GM18519 (cell line): ENCODE measurements around the gene LAMB4.
"Not testable (repeated sequence)": the region's sequence is repeated elsewhere in the genome, so short reads cannot be mapped to it uniquely, and the experiment has no call there.

Source experiments
- ATAC-seq: cut with Tn5 transposase; IDR thresholded peaks from one replicate; pipeline ENCODE4 v1.9.1; 2021; ENCODE audit warnings: mild to moderate bottlenecking, moderate library complexity; ENCODE audit not compliant: unreplicated experiment, low FRiP score

Gene LAMB4

DNA sequence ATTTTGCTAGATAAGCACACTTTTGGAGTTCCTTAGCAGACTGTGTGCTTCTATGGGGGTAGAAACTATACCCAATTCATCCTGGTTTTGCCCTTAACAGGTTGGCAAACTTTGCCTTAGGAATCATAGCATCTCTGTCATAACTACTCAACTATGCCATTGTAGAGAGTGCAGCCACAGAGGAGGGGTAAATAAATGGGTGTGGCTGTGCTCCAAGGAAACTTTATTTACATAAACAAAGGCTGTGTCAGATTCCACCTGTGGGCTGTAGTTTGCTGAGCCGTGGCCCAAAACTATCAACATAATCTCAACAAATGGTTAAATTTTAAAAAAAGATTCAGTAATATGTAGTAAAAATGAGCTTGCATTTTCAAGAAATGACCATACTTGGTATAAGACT, 75.6 kb downstream of the LAMB4 start:
- no peak for ATAC-seq

DNA sequence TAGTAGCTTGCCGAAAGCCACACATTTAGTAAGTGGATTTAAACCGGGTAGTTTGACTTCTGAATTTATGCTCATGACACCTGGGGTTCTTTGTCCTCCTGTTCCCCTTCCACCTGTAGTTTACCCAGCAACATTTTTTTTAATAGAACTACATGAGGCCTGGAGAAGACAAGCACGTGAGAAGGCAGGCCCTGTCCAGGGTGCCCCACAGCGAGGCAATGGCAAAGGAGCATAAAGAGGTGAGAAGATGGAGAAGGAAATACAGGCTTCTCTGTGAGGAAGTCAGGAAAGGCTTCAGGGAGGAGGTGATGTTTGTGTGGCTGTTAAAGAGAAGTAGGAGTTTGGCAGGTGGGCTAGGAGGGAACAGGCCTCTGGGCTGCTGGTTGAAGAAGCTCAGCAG, 76.9 kb downstream of the LAMB4 start:
- no peak for ATAC-seq

DNA sequence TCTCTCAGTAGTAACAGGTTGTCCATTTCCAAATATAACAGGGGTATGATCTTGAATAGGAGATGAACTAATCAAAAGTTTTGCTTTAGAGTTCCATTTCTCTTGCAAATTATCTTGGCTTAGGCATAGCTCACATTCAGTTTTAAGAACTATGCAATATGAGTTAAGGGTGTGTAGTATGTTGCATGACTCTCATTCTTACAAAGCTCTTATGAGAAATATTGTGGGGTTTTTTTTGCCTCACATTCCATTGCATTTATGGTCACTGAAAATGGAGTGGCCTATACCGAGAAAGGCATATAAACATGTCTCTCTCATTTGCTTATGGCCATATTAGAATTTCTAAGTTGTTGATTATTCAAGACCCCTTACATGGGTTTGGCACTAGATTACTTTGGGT, 78.7 kb downstream of the LAMB4 start:
- no peak for ATAC-seq

DNA sequence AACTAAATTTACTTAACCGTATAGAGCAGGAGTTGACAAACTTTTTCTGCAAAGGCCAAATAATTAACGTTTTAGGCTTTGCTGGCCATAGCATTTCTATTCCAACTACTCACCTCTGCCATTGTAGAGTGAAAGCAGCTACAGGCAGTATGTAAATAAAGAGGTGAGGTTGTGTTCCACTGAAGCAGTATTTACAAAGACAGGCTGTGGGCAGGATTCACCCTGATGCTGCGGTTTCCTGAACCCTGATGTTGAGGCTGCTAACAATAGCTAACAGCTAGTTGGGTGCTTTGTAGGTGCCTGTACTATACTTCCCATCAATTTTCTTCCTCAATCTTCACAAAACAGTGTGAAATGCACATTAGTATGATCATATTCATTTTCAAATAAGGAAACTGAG, 80.2 kb downstream of the LAMB4 start:
- no peak for ATAC-seq

DNA sequence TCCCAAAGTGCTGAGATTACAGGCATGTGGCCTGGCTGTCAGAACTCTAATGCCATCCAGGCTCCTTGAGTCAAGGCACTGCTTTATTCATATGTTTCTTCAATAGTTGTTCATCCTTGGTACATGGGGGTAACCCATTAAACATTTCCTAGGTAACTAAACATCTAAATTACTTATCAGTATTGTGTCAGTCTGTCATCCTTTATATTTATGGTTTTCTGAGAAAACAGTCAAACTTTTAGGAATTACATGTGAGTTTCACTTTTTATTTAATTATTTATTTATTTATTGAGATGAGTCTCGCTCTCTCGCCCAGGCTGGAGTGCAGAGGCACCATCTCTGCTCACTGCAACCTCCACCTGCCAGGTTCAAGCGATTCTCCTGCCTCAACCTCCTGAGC, 81.7 kb downstream of the LAMB4 start:
- ATAC-seq = no peak

DNA sequence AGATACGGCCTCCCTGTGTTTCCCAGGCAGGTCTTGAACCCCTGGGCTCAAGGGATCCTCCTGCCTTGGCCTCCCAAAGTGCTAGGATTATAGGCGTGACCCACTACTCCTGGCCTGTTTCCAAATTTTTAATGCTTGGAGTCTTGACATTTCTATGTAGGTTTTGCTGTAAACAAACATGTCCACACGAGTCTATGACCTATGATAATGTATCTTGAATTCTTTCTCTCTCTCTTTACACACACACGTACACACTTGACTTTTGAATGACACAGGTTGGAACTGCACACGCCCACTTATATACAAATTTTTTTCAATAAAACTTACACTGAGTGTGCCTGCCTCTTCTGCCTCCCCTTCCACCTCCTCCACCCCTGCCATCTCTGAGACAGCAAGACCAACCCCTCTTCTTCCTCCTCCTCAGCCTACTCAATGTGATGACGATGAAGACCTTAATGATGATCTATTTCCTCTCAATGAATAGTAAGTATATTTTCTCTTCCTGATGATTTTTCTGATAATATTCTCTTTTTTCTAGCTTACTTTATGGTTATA, 83.1 kb downstream of the LAMB4 start:
- ATAC-seq = no peak

DNA sequence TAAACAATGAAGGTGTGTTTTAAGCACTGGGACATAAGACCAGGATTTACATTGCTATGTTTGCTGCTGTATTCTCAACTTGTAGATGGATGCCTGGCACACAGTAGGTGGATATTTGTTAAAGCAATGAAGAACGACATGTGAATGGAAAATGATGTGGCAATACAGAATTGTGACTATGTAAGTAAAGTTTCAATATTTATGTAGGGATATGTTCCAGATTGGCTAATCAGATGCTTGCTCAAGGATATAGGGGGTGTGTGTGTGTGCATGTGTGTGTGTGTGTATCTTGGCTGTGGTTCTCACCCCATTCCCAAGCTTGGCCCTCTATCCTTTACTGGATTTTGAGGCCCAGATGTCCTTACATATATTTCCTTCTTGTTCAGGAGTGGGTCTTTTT, 84.5 kb downstream of the LAMB4 start:
- ATAC-seq = no peak

DNA sequence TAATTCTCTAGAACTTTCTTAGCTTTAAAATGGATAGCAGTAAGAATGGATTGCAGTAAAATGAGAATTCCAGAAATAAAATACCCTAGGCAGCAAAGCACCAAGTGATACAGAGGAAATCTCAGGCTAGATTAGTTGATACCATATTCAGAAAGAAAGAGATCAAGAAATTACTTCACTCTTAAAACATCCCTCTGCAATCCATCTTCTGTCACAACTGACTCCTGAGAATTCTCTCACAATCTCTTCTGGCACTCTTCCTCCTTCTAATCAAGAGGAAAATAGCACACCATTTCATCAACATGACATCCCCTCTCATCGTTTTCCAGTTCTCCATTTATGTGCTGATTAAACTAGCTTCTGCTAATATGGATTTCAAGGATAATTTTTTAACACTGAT, 85.0 kb downstream of the LAMB4 start:
- ATAC-seq = no peak

DNA sequence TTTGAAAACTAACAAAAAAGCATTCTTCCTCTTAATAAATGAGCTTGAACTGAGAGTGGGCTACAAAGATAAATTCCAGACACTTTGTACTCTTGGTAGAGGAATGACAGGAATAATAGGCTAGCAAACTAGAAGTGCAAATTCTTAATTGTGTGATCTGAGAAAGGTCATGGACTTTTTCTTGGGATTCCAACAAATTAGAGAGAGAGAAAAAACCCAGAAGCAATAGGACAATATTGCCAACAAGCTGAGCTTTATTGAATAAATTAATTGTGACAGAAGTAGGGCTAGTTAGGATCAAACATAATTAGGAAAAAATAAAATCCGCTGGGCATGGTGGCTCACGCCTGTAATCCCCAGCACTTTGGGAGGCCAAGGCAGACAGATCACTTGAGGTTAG, 85.8 kb downstream of the LAMB4 start:
- no peak for ATAC-seq

DNA sequence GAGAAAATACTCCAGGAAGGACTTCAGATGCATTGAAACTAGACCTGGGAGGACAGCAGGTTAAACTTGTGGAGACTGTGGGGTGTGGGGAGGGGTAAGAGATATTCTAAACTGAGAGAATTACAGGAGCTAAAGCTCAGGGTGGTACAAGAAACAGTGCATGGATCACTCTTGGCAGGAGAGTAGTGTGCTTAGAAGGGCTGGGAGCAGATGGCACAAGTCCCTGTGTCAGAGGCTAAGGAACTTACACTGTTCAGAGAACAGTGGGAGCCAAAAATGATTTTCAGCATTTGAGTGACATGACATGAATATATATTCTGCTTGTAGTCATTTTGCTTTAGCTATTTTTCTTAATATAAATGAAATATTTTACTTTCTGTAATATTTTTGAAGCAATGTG, 91.2 kb downstream of the LAMB4 start:
- ATAC-seq = no peak

DNA sequence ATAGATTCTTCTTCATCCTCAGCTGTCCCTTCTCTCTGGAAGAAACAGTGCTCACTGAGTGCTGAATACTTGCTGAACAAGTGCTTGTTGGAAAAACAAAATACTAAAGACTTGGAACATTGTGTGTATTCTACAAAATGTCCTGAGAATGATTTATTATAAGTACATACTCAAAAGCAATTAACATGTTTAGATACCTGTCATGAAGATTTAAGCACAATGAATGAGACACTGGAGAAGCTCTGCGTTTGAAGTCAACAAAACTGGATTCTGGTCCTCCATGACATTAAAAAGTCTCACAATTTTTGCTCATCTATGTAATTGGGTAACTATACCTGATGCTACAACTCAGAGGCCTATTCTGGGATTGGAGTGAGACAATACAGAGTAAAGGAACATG, 92.4 kb downstream of the LAMB4 start:
- ATAC-seq = no peak

DNA sequence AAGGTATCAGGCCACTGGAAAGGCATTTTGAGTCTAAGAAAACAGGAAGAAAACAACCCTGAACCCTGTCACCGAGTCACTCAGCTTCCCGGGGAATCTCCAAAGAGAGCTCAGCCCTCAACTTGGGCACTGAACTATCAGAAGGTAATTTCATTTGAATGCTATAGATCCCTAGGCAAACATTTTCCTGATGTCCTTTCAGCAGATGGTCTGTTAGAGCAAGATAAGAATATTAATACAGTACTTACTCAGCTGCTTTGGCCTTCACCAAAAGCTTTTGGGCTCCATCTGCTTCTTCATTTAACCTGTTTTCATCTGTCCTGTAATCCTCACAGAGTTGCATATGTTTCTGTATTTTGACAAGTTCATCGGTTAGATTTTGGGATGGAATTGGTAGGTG, 93.0 kb downstream of the LAMB4 start:
- ATAC-seq = no peak

DNA sequence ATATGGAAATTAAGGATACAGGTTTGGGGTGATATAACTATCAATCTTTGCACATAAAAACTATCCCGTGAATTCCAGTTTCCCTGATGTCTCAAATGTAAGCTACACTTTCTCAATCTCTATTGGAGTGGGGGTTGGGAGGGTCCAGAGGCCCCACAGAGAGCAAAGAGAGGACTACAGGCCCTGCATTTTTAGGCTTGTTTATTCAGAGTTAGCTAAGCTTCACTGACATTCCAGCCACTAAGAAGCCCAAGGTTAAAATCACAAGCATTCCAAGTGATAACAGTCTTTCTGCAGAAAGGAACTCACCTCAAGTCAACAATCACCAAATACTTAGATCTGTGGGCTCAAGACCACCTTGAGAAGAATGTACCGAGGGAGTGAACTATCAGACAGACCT, 95.6 kb downstream of the LAMB4 start:
- no peak for ATAC-seq

DNA sequence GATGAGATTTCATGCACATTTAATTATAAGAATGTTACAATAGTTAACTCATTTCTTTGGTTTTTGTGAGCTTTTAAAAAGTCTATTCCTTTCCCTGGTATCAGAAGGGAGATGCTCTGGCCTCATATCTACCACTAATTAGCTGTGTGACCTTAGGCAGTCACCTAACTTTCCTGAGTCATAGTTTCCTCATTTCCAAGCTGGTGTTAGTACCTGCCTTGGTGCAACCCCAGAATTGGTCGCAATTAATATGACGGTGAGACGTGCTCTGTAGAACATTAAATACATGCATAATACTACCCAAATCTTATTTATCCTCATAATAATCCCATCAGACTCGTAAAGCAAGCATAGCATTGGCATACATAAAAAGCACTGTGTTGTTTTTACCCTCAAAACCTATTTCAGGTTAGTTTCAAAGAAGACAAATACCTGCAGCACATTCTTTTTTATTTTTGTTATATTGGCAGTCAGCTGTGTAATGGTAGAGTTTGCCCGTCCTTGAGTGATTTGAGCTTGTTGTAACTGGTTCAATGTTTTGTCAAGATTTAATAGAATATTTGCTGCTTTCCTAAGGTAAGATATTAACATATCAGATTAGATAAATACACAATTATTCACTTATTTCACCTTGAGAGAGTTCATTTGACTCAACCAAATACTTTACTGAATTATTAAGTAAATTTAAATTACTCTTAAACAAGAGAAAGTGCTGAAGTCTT, 96.2 kb downstream of the LAMB4 start:
- no peak for ATAC-seq

DNA sequence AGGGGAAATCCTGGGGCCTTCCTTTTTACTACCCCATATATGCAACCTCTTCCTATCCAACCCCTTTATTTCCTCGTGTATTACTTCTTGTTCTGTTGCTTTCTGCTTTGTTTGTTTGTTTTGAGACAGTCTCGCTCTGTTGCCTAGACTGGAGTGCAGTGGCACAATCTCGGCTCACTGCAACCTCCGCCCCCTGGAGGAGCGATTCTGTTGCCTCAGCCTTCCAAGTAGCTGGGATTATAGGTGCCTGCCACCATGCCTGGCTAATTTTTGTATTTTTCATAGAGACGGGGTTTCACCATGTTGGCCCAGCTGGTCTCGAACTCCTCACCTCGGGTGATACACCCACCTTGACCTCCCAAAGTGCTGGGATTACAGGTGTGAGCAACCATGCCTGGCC, 96.9 kb downstream of the LAMB4 start:
- not testable (repeated sequence) for ATAC-seq

DNA sequence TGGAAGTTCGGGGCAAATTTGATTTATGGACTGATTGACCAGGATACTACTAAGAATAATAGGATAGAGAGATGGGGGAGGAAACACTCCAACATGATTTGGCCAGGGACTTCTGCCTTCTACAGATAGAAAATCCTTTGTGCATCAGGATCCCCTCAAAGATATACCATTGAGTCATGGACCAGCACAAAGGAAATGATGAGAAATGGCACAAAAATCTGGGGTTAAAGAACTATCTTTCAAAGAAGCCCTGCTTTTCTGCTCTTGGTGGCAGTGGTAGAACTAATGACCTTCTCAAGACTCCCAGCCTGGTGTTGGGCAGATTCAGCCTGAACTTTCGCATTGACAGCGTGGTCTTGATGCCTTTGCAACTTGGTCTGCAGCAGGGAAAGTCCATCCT, 99.6 kb downstream of the LAMB4 start:
- no peak for ATAC-seq

DNA sequence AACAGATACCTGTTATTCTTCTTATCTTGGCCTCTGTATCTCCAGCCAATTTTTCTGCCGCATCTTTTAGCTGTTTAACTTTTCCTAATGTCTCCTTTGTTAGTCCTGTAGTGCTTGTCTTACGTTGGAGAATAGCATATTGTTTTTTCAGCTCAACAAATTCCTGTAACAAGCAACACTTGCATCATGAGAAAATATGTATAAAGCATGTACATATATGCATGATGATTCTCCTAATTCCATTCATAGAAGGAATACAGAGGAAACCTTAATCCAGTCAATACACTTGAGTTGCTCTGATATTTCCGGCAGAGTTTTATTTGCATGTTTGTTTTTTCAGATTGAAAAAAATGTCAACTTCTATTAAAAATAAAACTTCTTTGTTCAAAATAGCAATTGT, 101.1 kb downstream of the LAMB4 start:
- ATAC-seq = no peak

DNA sequence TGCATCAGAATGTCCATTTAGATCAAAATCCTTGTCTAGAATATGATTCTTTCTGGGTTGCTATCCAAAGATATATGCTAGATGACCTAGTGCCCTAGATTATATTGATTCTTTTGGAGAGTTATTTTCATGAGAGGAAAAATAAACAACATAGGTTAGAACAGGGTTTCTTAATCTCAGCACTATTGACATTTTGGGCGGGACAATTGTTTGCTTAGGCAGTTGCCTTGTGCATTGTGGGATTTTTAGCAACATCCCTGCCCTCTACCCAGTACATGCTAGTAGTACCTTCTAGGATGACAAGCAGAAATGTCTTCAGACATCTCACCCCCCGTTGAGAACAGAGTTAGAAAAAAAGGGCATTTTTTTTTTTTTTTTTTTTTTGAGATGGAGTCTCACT, 102.0 kb downstream of the LAMB4 start:
- ATAC-seq = no peak

DNA sequence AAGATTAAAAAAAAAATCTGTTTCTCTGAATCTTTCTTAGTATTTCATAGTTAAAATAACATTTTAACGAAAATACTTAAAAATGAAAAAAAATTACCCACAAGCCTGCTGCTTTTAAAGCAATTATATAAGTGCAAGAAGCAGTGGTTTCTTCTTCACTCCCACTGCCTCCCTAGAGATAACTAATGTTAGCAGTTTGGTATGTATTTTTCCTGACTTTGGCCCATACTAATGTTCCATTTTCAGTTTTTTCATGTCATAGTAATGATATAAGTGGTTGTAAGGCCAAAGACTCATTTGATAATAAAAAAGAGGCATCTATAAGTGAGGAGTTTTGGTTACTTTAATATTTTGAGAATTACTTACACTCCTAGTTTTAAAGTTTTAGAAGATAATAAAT, 102.9 kb downstream of the LAMB4 start:
- ATAC-seq = no peak

DNA sequence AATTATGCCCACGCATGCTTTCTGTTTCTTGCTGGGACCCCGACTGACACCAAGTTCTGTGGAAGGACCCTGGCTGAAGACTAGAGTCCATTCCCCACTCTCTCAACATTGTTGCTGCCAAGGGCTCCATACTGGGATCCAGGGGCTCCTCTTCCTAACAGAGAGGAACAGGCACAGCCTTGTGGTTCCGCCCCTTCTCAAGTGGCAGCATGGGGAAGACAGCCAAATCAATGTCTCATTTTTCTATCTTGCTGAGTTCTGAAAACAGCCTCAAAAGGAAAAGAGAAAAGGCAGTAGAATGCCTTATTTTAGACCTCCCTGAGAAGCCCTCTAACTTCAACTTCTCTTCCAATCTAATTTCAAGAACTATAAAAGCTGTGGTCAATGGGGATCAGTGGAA, 103.5 kb downstream of the LAMB4 start:
- no peak for ATAC-seq

DNA sequence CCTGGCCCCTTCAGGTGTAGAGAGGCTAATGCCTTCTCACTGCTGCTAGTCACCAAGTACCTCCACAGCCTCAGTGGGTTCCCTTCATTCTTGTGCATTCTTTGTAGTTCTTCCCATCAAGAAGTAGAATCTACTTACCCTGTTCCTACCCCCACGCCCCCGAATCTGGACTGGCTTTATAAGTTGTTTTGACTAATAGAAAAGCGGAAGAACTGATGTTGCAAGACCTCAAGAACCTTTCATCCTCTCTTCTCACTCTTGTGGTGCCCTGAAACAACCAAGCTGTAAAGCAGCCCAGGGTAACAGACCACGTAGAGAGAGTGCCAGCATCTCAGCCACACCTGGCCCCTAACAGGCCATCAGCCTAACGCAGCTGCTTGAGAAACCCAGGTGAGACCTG, 104.0 kb downstream of the LAMB4 start:
- ATAC-seq = no peak

DNA sequence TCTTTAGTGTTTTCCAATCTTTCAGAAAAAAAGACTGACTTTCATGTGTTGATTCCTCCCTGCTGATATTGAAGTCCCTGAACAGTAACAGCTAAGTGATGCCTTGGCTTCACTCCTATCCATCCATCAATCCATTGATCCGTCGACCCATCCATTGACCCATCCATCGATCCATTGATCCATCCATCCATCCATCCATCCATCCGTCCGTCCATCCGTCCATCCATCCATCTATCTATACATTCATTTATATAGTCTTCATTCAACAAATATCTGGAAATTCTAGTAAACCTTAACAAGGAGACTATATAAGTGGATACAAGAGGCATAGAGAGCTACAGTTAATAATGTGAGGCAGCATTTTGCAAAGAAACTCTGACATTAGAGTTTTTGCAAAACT, 105.6 kb downstream of the LAMB4 start:
- ATAC-seq = no peak

DNA sequence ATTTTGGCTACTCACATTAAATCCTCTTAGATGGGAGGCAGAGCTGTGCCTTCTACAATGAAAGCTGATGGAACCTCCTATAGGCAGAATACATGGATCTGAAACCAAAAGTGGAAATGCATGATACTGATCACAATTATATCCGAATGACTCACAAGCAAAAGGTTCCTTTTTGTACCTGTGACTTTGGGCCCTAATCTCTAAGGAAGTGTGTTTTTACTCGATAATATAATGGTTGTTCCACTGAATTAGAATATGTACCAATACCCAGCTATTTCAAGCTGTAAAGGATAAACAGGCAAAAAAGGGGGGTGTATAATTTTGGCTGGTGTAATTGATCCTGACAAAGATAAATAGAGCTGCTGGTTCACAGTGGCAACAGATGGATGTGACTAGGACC, 109.6 kb downstream of the LAMB4 start:
- ATAC-seq = no peak
